SK-N-MC (cell line): ENCODE data around the gene SP140L.

ENCODE experiments used
- EZH2 ChIP-seq: fragments of 200-600 bp; sonication (generic); IDR thresholded peaks from one replicate; pipeline ENCODE4 v1.6.1; 2017; ENCODE audit warnings: antibody characterized with exemption
- FOXP2 ChIP-seq: optimal IDR thresholded peaks from 2 replicates; pipeline ENCODE3; 2011; ENCODE audit warnings: mild to moderate bottlenecking, moderate library complexity; ENCODE audit not compliant: insufficient read depth; ENCODE audit errors: extremely low read length, control extremely low read depth

DNA sequence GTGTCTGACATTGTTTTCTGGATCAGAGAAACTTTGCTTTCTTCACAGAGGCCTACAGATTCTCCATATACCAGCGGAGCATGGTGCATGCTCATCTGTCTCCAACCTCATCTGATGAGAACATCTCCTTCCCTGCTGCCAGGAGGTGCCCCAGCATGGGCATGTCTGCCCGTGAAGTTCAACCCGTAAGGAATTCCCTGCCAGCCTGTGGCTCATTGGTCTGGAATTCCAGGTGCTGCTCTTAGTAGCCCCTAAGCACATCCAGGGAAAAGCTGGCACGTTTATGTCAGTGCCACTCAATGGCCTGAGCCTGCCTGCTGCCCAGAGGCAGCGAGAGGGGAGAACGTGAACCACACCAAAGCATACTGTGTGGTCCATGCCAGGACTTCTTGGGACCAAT lies 87.3 kb downstream of the SP140L start:
- TF ChIP-seq EZH2: no peak
- TF ChIP-seq FOXP2: no peak
